K562 (cell line): ENCODE data around the gene PRRC2A. TPM values are rescaled to one million over a fixed set of nuclear protein-coding genes. Genes with fewer than 3 reads are reported as not detected.

Experiments
- ERF ChIP-seq: fragments of 450-650 bp; formaldehyde crosslinking; IDR thresholded peaks from 2 replicates; pipeline ENCODE4 v1.4.0; 2020; ENCODE audit warnings: mild to moderate bottlenecking, mixed read lengths
- FOXA3 ChIP-seq, 2 experiments: fragments of 450-650 bp in 1 of 2; sonication (generic) in 1 of 2; formaldehyde crosslinking; IDR thresholded peaks in 1 of 2; conservative IDR thresholded peaks in 1 of 2; 2 replicates each; pipeline versions ENCODE4 v1.4.0 to v1.8.0; 2020 to 2022; ENCODE audit warnings: mild to moderate bottlenecking in 2 of 2, missing genetic modification reagents in 1 of 2
- FOXJ3 ChIP-seq: sonication (generic); formaldehyde crosslinking; IDR thresholded peaks from 2 replicates; pipeline ENCODE4 v1.4.0; 2020; ENCODE audit warnings: mild to moderate bottlenecking, missing genetic modification reagents
- MAFK ChIP-seq: IDR thresholded peaks from 2 replicates; pipeline ENCODE4 v1.6.1; 2011; ENCODE audit warnings: low read length, improper control_type of control experiment
- MYC ChIP-seq, 2 experiments: fragments of 250-450 bp in 1 of 2; sonication (Bioruptor Pico) in 1 of 2; IDR thresholded peaks; 2 replicates each; pipeline versions ENCODE4 v1.5.1 to v1.6.1; 2012 to 2021; ENCODE audit warnings: low read depth in 2 of 2, borderline replicate concordance in 1 of 2, improper control_type of control experiment in 1 of 2, low read length in 1 of 2, mild to moderate bottlenecking in 1 of 2, moderate library complexity in 1 of 2
- ZNF12 ChIP-seq: sonication (generic); formaldehyde crosslinking; IDR thresholded peaks from 2 replicates; pipeline ENCODE4 v1.4.0; 2020; ENCODE audit warnings: mild to moderate bottlenecking, missing genetic modification reagents
- polyA plus RNA-seq, 8 experiments: library from polyadenylated mRNA; depleted of rRNA in 4 of 8; stranded (reverse) in 5 of 8; unstranded in 3 of 8; fragments of >200 nt; fragmentation: Nextera tagmentation in 2 of 8; fragmentation: Illumina TruSeq in 1 of 8; extraction: Ambion mirVana in 2 of 8; extraction: Trizol in 1 of 8; gene quantifications; 2 replicates each; pipeline versions ENCODE4 v1.2.1 to v1.2.3, GENCODE V29; 2011 to 2014; ENCODE audit warnings: inconsistent platforms in 1 of 8, missing spikeins in 1 of 8
- total RNA-seq, 7 experiments: library from RNA; depleted of rRNA in 6 of 7; stranded (reverse); fragments of >200 nt in 6 of 7; fragmentation: Illumina TruSeq in 2 of 7; extraction: Trizol in 2 of 7; gene quantifications; 2 replicates each; pipeline versions ENCODE4 v1.2.1 to v1.2.3, GENCODE V29; 2011 to 2021; ENCODE audit warnings: low replicate concordance in 1 of 7
- TF ChIP-seq, protein P1 (sequence below), 2 experiments: fragments of 450-650 bp; formaldehyde crosslinking in 1 of 2; IDR thresholded peaks; 2 replicates each; pipeline versions ENCODE4 v1.4.0 to v1.6.1; 2014 to 2020; ENCODE audit warnings: mild to moderate bottlenecking in 2 of 2, borderline replicate concordance in 1 of 2, low read depth in 1 of 2
- TF ChIP-seq, protein P2 (sequence below): fragments of 450-650 bp; IDR thresholded peaks from 2 replicates; pipeline ENCODE4 v1.7.1; 2018; ENCODE audit warnings: mild to moderate bottlenecking, low read depth; ENCODE audit not compliant: partially characterized antibody
- TF ChIP-seq, protein P3 (sequence below), 2 experiments: fragments of 150-350 bp in 1 of 2; IDR thresholded peaks; 2 replicates each; pipeline ENCODE4 v1.6.1; 2012 to 2016; ENCODE audit warnings: low read depth in 2 of 2, low read length in 2 of 2, mild to moderate bottlenecking in 1 of 2, moderate library complexity in 1 of 2

Gene PRRC2A
- total and polyA plus RNA-seq, 9 of the 15 experiments (the other 6 are each of a cell fraction or from before 2014, with no cell fraction given) = 1.0 to 332 (median 63.0) TPM

DNA sequence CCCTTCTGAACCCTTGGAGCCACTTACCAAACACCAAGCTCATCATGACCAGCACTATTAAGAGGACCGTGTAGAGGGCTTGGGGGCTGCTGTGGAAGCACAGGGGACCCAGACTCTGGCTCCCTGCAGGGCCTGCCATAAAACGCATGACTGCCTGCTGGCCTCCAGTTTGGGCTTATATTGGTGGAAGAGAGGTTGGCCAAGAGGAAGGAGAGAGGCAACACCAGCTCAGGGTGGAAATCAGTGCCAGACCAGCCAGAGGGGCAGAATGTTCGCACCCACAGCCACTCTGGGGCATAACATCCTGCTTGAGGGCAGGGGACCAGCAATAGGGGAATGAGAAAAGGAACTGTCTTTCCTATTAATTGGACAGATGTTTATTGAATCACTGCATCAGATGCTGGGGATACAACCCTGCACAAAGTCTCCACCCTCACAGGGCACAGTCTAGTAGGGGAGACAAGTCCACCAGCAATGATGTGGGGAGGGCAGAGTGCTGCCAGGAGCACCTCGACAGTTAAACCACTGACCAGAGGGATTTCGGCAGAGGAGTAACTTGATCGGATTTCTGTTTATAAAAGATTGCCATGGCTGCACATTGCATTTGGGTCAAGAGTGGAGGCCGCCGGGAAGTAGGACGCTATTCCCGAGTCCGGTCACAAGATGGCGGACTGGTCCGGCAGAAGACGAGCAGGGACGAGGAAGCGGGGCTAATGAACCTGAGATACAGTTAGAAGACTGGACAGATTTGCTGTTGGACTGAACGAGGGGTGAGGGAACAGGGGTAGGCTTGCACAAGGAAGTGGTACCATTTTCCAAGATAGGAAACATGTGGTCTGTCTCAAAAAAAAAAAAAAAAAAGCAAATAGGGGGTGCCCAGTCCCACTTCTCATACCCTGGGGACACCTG, 60.0 kb downstream of the PRRC2A start, which contains the start of gene LY6G5C (continued):
- TF ChIP-seq, protein P1, sequence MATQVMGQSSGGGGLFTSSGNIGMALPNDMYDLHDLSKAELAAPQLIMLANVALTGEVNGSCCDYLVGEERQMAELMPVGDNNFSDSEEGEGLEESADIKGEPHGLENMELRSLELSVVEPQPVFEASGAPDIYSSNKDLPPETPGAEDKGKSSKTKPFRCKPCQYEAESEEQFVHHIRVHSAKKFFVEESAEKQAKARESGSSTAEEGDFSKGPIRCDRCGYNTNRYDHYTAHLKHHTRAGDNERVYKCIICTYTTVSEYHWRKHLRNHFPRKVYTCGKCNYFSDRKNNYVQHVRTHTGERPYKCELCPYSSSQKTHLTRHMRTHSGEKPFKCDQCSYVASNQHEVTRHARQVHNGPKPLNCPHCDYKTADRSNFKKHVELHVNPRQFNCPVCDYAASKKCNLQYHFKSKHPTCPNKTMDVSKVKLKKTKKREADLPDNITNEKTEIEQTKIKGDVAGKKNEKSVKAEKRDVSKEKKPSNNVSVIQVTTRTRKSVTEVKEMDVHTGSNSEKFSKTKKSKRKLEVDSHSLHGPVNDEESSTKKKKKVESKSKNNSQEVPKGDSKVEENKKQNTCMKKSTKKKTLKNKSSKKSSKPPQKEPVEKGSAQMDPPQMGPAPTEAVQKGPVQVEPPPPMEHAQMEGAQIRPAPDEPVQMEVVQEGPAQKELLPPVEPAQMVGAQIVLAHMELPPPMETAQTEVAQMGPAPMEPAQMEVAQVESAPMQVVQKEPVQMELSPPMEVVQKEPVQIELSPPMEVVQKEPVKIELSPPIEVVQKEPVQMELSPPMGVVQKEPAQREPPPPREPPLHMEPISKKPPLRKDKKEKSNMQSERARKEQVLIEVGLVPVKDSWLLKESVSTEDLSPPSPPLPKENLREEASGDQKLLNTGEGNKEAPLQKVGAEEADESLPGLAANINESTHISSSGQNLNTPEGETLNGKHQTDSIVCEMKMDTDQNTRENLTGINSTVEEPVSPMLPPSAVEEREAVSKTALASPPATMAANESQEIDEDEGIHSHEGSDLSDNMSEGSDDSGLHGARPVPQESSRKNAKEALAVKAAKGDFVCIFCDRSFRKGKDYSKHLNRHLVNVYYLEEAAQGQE (IDR thresholded peaks at IDR 0.05; ENCODE audit: borderline replicate concordance) = peak; percentile 95
- TF ChIP-seq, protein P1 (CRISPR knock-in tag; IDR thresholded peaks at IDR 0.05; ENCODE audit: low read depth) = no peak
- TF ChIP-seq FOXA3 (CRISPR knock-in tag; conservative IDR thresholded peaks at IDR 0.05 in 1 of 2, IDR thresholded peaks at IDR 0.05 in 1 of 2) (0 out of 4 replicates have a peak, but pooled peaks of 1 of the 2 experiments have one; percentile 43), ERF (CRISPR knock-in tag) (0 out of 2 replicates have a peak, but pooled peaks have one; percentile 60), ZNF12 (CRISPR knock-in tag) (peak; percentile 16; the same call in 1 of the 2 replicates), MAFK (0 out of 2 replicates have a peak, but pooled peaks have one; percentile 40), MYC (IDR thresholded peaks at IDR 0.05; ENCODE audit: low read depth, low read length) (0 out of 2 replicates have a peak, but pooled peaks have one; percentile 44), MYC (CRISPR knock-in tag; IDR thresholded peaks at IDR 0.05; ENCODE audit: borderline replicate concordance, low read depth) (no peak), FOXJ3 (CRISPR knock-in tag) (0 out of 2 replicates have a peak, but pooled peaks have one; percentile 6)
- TF ChIP-seq, protein P2, sequence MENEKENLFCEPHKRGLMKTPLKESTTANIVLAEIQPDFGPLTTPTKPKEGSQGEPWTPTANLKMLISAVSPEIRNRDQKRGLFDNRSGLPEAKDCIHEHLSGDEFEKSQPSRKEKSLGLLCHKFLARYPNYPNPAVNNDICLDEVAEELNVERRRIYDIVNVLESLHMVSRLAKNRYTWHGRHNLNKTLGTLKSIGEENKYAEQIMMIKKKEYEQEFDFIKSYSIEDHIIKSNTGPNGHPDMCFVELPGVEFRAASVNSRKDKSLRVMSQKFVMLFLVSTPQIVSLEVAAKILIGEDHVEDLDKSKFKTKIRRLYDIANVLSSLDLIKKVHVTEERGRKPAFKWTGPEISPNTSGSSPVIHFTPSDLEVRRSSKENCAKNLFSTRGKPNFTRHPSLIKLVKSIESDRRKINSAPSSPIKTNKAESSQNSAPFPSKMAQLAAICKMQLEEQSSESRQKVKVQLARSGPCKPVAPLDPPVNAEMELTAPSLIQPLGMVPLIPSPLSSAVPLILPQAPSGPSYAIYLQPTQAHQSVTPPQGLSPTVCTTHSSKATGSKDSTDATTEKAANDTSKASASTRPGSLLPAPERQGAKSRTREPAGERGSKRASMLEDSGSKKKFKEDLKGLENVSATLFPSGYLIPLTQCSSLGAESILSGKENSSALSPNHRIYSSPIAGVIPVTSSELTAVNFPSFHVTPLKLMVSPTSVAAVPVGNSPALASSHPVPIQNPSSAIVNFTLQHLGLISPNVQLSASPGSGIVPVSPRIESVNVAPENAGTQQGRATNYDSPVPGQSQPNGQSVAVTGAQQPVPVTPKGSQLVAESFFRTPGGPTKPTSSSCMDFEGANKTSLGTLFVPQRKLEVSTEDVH = peak; percentile 30
- TF ChIP-seq, protein P3, sequence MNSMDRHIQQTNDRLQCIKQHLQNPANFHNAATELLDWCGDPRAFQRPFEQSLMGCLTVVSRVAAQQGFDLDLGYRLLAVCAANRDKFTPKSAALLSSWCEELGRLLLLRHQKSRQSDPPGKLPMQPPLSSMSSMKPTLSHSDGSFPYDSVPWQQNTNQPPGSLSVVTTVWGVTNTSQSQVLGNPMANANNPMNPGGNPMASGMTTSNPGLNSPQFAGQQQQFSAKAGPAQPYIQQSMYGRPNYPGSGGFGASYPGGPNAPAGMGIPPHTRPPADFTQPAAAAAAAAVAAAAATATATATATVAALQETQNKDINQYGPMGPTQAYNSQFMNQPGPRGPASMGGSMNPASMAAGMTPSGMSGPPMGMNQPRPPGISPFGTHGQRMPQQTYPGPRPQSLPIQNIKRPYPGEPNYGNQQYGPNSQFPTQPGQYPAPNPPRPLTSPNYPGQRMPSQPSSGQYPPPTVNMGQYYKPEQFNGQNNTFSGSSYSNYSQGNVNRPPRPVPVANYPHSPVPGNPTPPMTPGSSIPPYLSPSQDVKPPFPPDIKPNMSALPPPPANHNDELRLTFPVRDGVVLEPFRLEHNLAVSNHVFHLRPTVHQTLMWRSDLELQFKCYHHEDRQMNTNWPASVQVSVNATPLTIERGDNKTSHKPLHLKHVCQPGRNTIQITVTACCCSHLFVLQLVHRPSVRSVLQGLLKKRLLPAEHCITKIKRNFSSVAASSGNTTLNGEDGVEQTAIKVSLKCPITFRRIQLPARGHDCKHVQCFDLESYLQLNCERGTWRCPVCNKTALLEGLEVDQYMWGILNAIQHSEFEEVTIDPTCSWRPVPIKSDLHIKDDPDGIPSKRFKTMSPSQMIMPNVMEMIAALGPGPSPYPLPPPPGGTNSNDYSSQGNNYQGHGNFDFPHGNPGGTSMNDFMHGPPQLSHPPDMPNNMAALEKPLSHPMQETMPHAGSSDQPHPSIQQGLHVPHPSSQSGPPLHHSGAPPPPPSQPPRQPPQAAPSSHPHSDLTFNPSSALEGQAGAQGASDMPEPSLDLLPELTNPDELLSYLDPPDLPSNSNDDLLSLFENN (IDR thresholded peaks at IDR 0.05; ENCODE audit: low read depth in 2 of 2, low read length in 2 of 2) = peak; percentile 55 to 61; a peak in 2 of 4 replicates
